NB4 (cell line): Measurements from ENCODE around the gene UNC13D.

ENCODE experiments used
- CTCF ChIP-seq: IDR thresholded peaks from one replicate; pipeline ENCODE4 v1.5.1; 2012; ENCODE audit warnings: low read depth, low read length
- POLR2A ChIP-seq: IDR thresholded peaks from 2 replicates; pipeline ENCODE4 v1.6.1; 2011; ENCODE audit warnings: mild to moderate bottlenecking; ENCODE audit not compliant: insufficient read length; ENCODE audit errors: extremely low read depth
- TF ChIP-seq, protein P1 (sequence below): IDR thresholded peaks from 2 replicates; pipeline ENCODE4 v1.6.1; 2011; ENCODE audit warnings: low read depth, low read length

DNA sequence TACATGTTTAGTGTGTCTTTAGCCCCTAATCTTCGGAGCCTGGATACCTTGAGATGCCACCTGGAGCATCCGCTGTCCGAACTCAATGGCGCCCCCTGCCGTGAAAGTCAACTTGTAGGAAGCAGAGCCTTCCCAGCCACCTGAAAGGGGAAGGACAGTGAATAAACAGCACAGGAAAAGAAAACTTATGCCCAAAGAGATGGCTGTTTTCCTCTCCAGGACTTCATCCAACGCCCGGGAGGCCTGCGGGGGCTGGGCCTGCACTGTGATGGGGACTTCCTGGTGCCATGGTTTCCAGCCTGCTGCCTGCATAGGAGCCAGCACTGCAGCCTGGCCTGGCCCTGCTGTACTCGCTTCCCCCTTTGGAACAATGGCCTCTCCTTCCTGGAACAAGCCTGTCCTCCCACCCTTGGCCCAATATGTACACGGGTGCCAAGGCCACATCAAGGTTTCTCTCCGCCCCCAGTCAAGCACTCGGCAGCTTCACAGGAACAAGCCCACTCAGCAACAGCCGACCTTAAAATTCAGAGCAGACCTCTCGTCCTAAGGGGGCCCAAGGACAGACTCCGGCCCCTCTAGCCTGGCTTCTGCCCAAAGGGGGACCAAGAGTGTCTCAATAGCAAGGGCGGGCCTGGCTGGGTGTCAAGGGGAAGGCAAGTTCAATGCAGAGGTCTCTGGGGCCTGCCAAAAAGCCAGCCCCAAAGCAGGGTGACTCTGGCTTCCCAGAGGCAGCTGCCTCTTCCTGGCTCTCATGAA lies 4.5 kb upstream of the UNC13D start:
- TF ChIP-seq CTCF = peak; percentile 75
- no peak for TF ChIP-seq POLR2A
- TF ChIP-seq, protein P1, sequence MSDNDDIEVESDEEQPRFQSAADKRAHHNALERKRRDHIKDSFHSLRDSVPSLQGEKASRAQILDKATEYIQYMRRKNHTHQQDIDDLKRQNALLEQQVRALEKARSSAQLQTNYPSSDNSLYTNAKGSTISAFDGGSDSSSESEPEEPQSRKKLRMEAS = no peak
